HCT116 (cell line): ENCODE data around the gene ORMDL2. TPM values are rescaled to one million over a fixed set of nuclear protein-coding genes. Genes with fewer than 3 reads are reported as not detected.

Experiments
- ATAC-seq: fragments of 200-7000 bp; cut with Tn5 transposase; 2 replicates; pipeline ENCODE4 v1.9.1; 2020; ENCODE audit warnings: mild to moderate bottlenecking, moderate library complexity
- BruUV-seq: library from RNA; stranded (reverse); fragments of 400-500 nt; replicated peaks from 2 replicates; lab custom pipeline; 2021; lab: Mats Ljungman, UMichigan
- CTCF ChIA-PET: fragments of 300-600 bp; sonication (Branson Sonifier 250); formaldehyde crosslinking; loops from one replicate; lab custom pipeline; 2021; ENCODE audit warnings: antibody characterized with exemption; lab: Charles Lee
- POLR2A ChIA-PET: fragments of 300-600, 350-600 bp; sonication (Branson Sonifier 250); formaldehyde crosslinking; loops from one replicate; lab custom pipeline; 2021; ENCODE audit warnings: antibody characterized with exemption; lab: Charles Lee
- RAD21 ChIA-PET, 2 experiments: fragments of 300-600 bp; sonication (Branson Sonifier 250); formaldehyde crosslinking; loops; one replicate each; lab custom pipeline; 2023; ENCODE audit warnings: low total read pairs in 2 of 2; ENCODE audit not compliant: uncharacterized antibody in 2 of 2, unreplicated experiment in 2 of 2, low non-redundant PET in 1 of 2; lab: Charles Lee
- DNase-seq: peaks from one replicate; pipeline ENCODE4 v3.0.0-alpha.2; 2010; ENCODE audit warnings: low read depth, low spot score
- H2AFZ ChIP-seq: fragments of 200-600 bp; shearing (Covaris generic), sonication (generic); 2 replicates; pipeline ENCODE4 v1.6.1; 2017; ENCODE audit warnings: low read depth, mixed run types, mixed read lengths, antibody characterized with exemption, low read length; ENCODE audit not compliant: poor library complexity, severe bottlenecking
- H3K27ac ChIP-seq: 2 replicates; pipeline ENCODE4 v1.5.1; 2012; ENCODE audit warnings: low read depth, low read length
- H3K27me3 ChIP-seq: fragments of 200-600 bp; sonication (generic); 2 replicates; pipeline ENCODE4 v1.6.1; 2016; ENCODE audit warnings: mixed run types, low read length, mixed read lengths; ENCODE audit not compliant: insufficient read depth
- H3K36me3 ChIP-seq, 2 experiments: fragments of 200-500 bp in 1 of 2; fragments of 200-600 bp in 1 of 2; sonication (Bioruptor generic) in 1 of 2; sonication (generic) in 1 of 2; 2 replicates each; pipeline versions ENCODE4 v1.5.1 to v1.6.1; 2014 to 2016; ENCODE audit warnings: low read length in 2 of 2, inconsistent platforms in 1 of 2, mixed read lengths in 1 of 2, mixed run types in 1 of 2; ENCODE audit not compliant: insufficient read depth in 2 of 2, control insufficient read depth in 1 of 2
- H3K4me1 ChIP-seq, 2 experiments: fragments of 200-600 bp in 1 of 2; sonication (generic) in 1 of 2; 2 replicates each; pipeline versions ENCODE4 v1.5.1 to v1.6.1; 2012 to 2017; ENCODE audit warnings: low read length in 2 of 2, inconsistent platforms in 1 of 2, mild to moderate bottlenecking in 1 of 2, mixed read lengths in 1 of 2, mixed run types in 1 of 2, moderate library complexity in 1 of 2; ENCODE audit not compliant: insufficient read depth in 2 of 2, control insufficient read depth in 1 of 2
- H3K4me2 ChIP-seq: fragments of 200-600 bp; sonication (generic); 2 replicates; pipeline ENCODE4 v1.6.1; 2017; ENCODE audit warnings: mixed run types, low read length, mixed read lengths
- H3K4me3 ChIP-seq, 2 experiments: fragments of 200-600 bp in 1 of 2; sonication (generic) in 1 of 2; replicated peaks in 1 of 2; 2 replicates each; pipeline ENCODE4 v1.5.1; 2011 to 2016; ENCODE audit warnings: low read length in 2 of 2, control low read depth in 1 of 2, low read depth in 1 of 2, mild to moderate bottlenecking in 1 of 2, mixed read lengths in 1 of 2, mixed run types in 1 of 2
- H3K79me2 ChIP-seq: fragments of 200-600 bp; sonication (generic); 2 replicates; pipeline ENCODE4 v1.6.1; 2017; ENCODE audit warnings: mild to moderate bottlenecking, mixed run types, low read length, moderate library complexity, mixed read lengths; ENCODE audit not compliant: insufficient read depth
- H3K9ac ChIP-seq: fragments of 200-600 bp; sonication (generic); 2 replicates; pipeline ENCODE4 v1.6.1; 2016; ENCODE audit warnings: low read length, mixed read lengths
- H3K9me2 ChIP-seq: fragments of 200-600 bp; sonication (generic), shearing (Covaris generic); 2 replicates; pipeline ENCODE4 v1.6.1; 2017; ENCODE audit warnings: mixed run types, mild to moderate bottlenecking, moderate library complexity; ENCODE audit not compliant: insufficient read depth
- H3K9me3 ChIP-seq, 2 experiments: fragments of 200-500 bp in 1 of 2; fragments of 200-600 bp in 1 of 2; sonication (Bioruptor generic) in 1 of 2; sonication (generic) in 1 of 2; 2 replicates each; pipeline ENCODE4 v1.6.1; 2014 to 2017; ENCODE audit warnings: low read length in 2 of 2, mixed read lengths in 2 of 2, inconsistent platforms in 1 of 2, low read depth in 1 of 2, mild to moderate bottlenecking in 1 of 2, mixed run types in 1 of 2, moderate library complexity in 1 of 2; ENCODE audit not compliant: control insufficient read depth in 1 of 2, insufficient read depth in 1 of 2
- H4K20me1 ChIP-seq: fragments of 200-600 bp; sonication (generic), shearing (Covaris generic); 2 replicates; pipeline ENCODE4 v1.6.1; 2017; ENCODE audit warnings: mixed run types, mild to moderate bottlenecking, moderate library complexity; ENCODE audit not compliant: insufficient read depth
- CEBPB ChIP-seq: IDR thresholded peaks from 2 replicates; pipeline ENCODE4 v1.6.1; 2012; ENCODE audit warnings: low read depth
- EGR1 ChIP-seq: IDR thresholded peaks from 2 replicates; pipeline ENCODE4 v1.6.1; 2012; ENCODE audit warnings: low read depth
- ELF1 ChIP-seq: IDR thresholded peaks from 2 replicates; pipeline ENCODE4 v1.6.1; 2012; ENCODE audit warnings: low read depth, borderline replicate concordance
- EZH2 ChIP-seq: fragments of 200-600 bp; sonication (generic); IDR thresholded peaks from 2 replicates; pipeline ENCODE4 v1.6.1; 2017; ENCODE audit warnings: antibody characterized with exemption, mixed run types
- EZH2phosphoT487 ChIP-seq: fragments of 200-600 bp; IDR thresholded peaks from 2 replicates; pipeline ENCODE4 v1.6.1; 2018; ENCODE audit warnings: antibody characterized with exemption, borderline replicate concordance
- FOSL1 ChIP-seq: IDR thresholded peaks from 2 replicates; pipeline ENCODE4 v1.6.1; 2012; ENCODE audit warnings: low read depth
- JUND ChIP-seq: IDR thresholded peaks from 2 replicates; pipeline ENCODE4 v1.6.1; 2012
- POLR2AphosphoS5 ChIP-seq: IDR thresholded peaks from 2 replicates; pipeline ENCODE4 v1.6.1; 2011; ENCODE audit warnings: mild to moderate bottlenecking, low read depth, low read length, moderate library complexity
- SIN3A ChIP-seq: IDR thresholded peaks from 2 replicates; pipeline ENCODE4 v1.6.1; 2012; ENCODE audit warnings: low read depth
- SP1 ChIP-seq: IDR thresholded peaks from 2 replicates; pipeline ENCODE4 v1.6.1; 2012; ENCODE audit warnings: low read depth
- SRF ChIP-seq: IDR thresholded peaks from 2 replicates; pipeline ENCODE4 v1.6.1; 2012; ENCODE audit warnings: low read depth
- TCF7L2 ChIP-seq: IDR thresholded peaks from 2 replicates; pipeline ENCODE4 v1.7.0; 2011; ENCODE audit warnings: borderline replicate concordance, inconsistent platforms; ENCODE audit not compliant: insufficient read depth, insufficient read length; ENCODE audit errors: extremely low read depth
- ZFX ChIP-seq: fragments of 450-650 bp; IDR thresholded peaks from 2 replicates; pipeline ENCODE4 v1.6.1; 2017
- intact Hi-C: fragments of 100-400 bp; cut with micrococcal nuclease; formaldehyde crosslinking; loops from 2 replicates; pipeline ENCODE4 v1.10.0; 2022
- total RNA-seq: library from RNA; stranded (reverse); gene quantifications from one replicate; pipeline ENCODE4 v1.2.1, GENCODE V29; 2021; ENCODE audit not compliant: unreplicated experiment
- TF ChIP-seq, protein P1 (sequence below): IDR thresholded peaks from 2 replicates; pipeline ENCODE4 v1.6.1; 2012
- TF ChIP-seq, protein P2 (sequence below): IDR thresholded peaks from 2 replicates; pipeline ENCODE4 v1.6.1; 2011; ENCODE audit warnings: mild to moderate bottlenecking, low read length, moderate library complexity; ENCODE audit not compliant: insufficient replicate concordance; ENCODE audit errors: extremely low read depth
- TF ChIP-seq, protein P3 (sequence below): IDR thresholded peaks from 2 replicates; pipeline ENCODE4 v1.6.1; 2012; ENCODE audit warnings: low read depth
- TF ChIP-seq, protein P4 (sequence below): IDR thresholded peaks from 2 replicates; pipeline ENCODE4 v1.6.1; 2012

The ORMDL2 gene
- total RNA-seq, 1 experiment from 2014 or later = 25.5 TPM

DNA sequence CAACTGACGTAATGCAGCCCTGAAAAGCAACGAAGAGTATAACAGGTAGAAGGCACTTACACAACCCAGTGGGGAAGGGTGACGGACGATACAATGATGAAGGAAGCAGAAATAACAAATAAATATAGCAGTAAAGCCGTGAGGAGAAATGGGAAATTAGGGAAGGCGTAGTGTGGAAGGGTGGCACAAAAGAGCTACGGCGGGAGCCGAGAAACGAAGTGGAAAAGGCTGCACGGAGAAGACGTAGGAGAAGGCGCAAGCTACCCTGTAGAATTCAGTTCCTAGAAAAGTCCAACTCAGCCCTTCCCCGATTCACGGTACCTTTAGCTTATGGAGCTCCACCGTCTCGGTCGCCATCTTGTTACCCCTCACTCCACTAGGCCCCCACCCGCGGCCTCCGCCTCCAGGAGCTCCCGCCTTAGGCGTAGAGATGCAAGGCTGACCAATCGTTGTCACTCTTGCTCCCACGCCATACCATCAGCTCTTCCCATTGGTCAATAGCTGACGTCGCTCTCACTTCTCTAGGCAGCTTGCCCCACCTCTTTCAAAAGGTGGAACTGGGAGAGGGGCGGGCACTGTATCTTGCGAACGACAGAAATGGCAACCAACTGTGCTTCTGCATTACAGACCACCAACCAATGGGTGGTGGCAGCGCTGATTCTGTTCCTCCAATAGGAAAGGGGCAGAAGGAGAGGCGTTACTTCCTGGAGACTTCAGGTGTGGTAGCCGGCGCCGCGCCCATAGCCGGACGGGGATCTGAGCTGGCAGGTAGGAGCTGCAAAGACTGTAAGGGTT, at the start of gene ORMDL2, which contains the start of gene SARNP (continued):
- no peak for TF ChIP-seq FOSL1
- TF ChIP-seq CEBPB = peak; percentile 26; the same call in 1 of the 2 replicates
- no peak for TF ChIP-seq JUND
- no peak for TF ChIP-seq EGR1
- no peak for TF ChIP-seq TCF7L2
- TF ChIP-seq EZH2phosphoT487 = no peak
- TF ChIP-seq, protein P1, sequence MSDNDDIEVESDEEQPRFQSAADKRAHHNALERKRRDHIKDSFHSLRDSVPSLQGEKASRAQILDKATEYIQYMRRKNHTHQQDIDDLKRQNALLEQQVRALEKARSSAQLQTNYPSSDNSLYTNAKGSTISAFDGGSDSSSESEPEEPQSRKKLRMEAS = peak; percentile 61
- no peak; the same call in 1 of the 2 replicates for TF ChIP-seq ELF1
- TF ChIP-seq, all 23 proteins: peak for 9

DNA sequence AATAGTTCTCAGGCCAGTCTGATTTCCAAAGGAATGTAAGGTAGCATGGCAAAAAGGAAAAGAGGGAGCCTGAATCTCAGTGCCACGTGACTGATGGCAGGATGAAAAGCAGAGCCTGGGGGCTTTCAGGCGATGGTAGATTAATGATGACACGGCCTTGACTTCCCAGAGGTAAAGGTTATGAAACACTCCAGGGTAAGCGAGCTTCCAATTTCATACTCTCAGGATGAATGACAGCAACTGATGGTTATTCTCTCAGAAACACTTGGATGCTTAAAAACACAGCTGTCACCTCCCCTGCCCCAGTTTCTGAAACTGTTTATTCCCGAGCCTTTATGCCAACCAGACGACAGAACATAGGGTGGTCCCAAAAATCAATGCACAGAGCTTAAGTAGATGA, 46.1 kb upstream of the ORMDL2 start:
- Histone ChIP-seq H3K79me2 (peaks cover 30% of the 10 kb centered on the region; the same call in 1 of the 2 replicates), H2AFZ (no peak overlapping the region), H3K4me1 (no peaks in the 10 kb centered on the region), H3K9ac (no peak overlapping the region), H3K27me3 (no peaks in the 10 kb centered on the region), H3K9me2 (no peaks in the 10 kb centered on the region), H4K20me1 (0 out of 2 replicates have a peak, but pooled peaks cover 4% of the 10 kb centered on the region), H3K4me3 (no peak overlapping the region), H3K36me3 (peaks cover 8% of the 10 kb centered on the region in 2 experiments; a peak in 2 of 4 replicates), H3K9me3 (no peaks in the 10 kb centered on the region), H3K4me2 (no peak overlapping the region), H3K27ac (no peak overlapping the region)
- ChIA-PET CTCF (no interaction called here), POLR2A (no interaction called here), RAD21 (no interaction called here)
- no peak for ATAC-seq
- DNase-seq = no peak
- no TSS peak for BruUV-seq
- intact Hi-C loops = loop anchor here (2.0 kb wide), 1 partner anchor 19 kb away; no protein-coding TSS in a partner anchor
- TF ChIP-seq ZFX (no peak), SIN3A (no peak), POLR2AphosphoS5 (no peak), TCF7L2 (no peak), EGR1 (no peak), SRF (no peak), FOSL1 (no peak), JUND (no peak), ELF1 (no peak), EZH2 (no peak), SP1 (no peak)
- TF ChIP-seq, protein P2, sequence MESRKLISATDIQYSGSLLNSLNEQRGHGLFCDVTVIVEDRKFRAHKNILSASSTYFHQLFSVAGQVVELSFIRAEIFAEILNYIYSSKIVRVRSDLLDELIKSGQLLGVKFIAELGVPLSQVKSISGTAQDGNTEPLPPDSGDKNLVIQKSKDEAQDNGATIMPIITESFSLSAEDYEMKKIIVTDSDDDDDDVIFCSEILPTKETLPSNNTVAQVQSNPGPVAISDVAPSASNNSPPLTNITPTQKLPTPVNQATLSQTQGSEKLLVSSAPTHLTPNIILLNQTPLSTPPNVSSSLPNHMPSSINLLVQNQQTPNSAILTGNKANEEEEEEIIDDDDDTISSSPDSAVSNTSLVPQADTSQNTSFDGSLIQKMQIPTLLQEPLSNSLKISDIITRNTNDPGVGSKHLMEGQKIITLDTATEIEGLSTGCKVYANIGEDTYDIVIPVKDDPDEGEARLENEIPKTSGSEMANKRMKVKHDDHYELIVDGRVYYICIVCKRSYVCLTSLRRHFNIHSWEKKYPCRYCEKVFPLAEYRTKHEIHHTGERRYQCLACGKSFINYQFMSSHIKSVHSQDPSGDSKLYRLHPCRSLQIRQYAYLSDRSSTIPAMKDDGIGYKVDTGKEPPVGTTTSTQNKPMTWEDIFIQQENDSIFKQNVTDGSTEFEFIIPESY = no peak
- TF ChIP-seq, protein P3, sequence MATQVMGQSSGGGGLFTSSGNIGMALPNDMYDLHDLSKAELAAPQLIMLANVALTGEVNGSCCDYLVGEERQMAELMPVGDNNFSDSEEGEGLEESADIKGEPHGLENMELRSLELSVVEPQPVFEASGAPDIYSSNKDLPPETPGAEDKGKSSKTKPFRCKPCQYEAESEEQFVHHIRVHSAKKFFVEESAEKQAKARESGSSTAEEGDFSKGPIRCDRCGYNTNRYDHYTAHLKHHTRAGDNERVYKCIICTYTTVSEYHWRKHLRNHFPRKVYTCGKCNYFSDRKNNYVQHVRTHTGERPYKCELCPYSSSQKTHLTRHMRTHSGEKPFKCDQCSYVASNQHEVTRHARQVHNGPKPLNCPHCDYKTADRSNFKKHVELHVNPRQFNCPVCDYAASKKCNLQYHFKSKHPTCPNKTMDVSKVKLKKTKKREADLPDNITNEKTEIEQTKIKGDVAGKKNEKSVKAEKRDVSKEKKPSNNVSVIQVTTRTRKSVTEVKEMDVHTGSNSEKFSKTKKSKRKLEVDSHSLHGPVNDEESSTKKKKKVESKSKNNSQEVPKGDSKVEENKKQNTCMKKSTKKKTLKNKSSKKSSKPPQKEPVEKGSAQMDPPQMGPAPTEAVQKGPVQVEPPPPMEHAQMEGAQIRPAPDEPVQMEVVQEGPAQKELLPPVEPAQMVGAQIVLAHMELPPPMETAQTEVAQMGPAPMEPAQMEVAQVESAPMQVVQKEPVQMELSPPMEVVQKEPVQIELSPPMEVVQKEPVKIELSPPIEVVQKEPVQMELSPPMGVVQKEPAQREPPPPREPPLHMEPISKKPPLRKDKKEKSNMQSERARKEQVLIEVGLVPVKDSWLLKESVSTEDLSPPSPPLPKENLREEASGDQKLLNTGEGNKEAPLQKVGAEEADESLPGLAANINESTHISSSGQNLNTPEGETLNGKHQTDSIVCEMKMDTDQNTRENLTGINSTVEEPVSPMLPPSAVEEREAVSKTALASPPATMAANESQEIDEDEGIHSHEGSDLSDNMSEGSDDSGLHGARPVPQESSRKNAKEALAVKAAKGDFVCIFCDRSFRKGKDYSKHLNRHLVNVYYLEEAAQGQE = no peak
- TF ChIP-seq, protein P1 = no peak
- TF ChIP-seq, protein P4, sequence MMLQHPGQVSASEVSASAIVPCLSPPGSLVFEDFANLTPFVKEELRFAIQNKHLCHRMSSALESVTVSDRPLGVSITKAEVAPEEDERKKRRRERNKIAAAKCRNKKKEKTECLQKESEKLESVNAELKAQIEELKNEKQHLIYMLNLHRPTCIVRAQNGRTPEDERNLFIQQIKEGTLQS = no peak
